HL-60 (cell line): ENCODE data around the gene L3MBTL4.

ENCODE experiments used
- DNase-seq, 2 experiments: peaks; one replicate each; pipeline ENCODE4 v3.0.0-alpha.2; 2010 to 2020; ENCODE audit warnings: low read depth in 1 of 2, low spot score in 1 of 2
- H3K27ac ChIP-seq: fragments of 250-450 bp; sonication (Bioruptor Pico); replicated peaks from 2 replicates; pipeline ENCODE4 v1.5.1; 2020; ENCODE audit warnings: mild to moderate bottlenecking, moderate library complexity
- H3K27me3 ChIP-seq: fragments of 250-450 bp; sonication (Bioruptor Pico); 2 replicates; pipeline ENCODE4 v1.5.1; 2021; ENCODE audit warnings: mild to moderate bottlenecking, moderate library complexity; ENCODE audit not compliant: insufficient read depth, poor library complexity, severe bottlenecking
- H3K4me3 ChIP-seq: replicated peaks from 2 replicates; pipeline ENCODE4 v1.5.1; 2011; ENCODE audit warnings: mild to moderate bottlenecking, control low read depth, low read length; ENCODE audit not compliant: insufficient read depth
- GABPA ChIP-seq: IDR thresholded peaks from 2 replicates; pipeline ENCODE4 v1.6.1; 2012; ENCODE audit warnings: low read depth
- POLR2AphosphoS5 ChIP-seq: IDR thresholded peaks from 2 replicates; pipeline ENCODE4 v1.6.1; 2012; ENCODE audit warnings: low read depth
- REST ChIP-seq: IDR thresholded peaks from 2 replicates; pipeline ENCODE4 v1.6.1; 2012; ENCODE audit warnings: low read depth; ENCODE audit not compliant: insufficient replicate concordance
- SPI1 ChIP-seq: IDR thresholded peaks from 2 replicates; pipeline ENCODE4 v1.6.1; 2012; ENCODE audit warnings: low read depth, mild to moderate bottlenecking, borderline replicate concordance
- TF ChIP-seq, protein P1 (sequence below): IDR thresholded peaks from one replicate; pipeline ENCODE4 v1.5.1; 2011; ENCODE audit warnings: low read length, control low read depth, inconsistent platforms; ENCODE audit not compliant: insufficient read depth

L3MBTL4 gene

DNA sequence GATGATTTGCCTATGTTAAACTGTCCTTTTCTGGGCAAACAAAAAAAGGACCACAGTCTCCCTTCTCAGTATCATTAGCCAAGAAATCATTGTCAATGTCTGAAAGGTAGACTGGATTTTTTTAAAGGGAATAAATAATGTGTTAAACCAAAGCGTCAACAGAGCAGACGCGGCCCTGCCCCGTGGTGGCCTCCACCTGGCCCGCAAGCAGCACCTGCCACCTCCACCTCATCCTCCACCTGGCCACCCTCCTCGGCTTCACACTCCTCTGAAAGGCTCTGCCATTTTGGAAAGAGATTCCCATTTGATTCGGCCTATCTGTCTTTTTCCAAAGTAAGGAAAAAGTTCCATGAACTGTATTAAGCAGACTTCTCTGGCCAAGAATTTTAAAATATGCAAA is 451.4 kb downstream of the L3MBTL4 start:
- DNase-seq, result no peak
- Histone ChIP-seq H3K4me3 (no peak overlapping the region), H3K27ac (no peak overlapping the region), H3K27me3 (no peaks in the 10 kb centered on the region)
- TF ChIP-seq SPI1 (no peak), REST (no peak), POLR2AphosphoS5 (no peak), GABPA (no peak)
- TF ChIP-seq, protein P1, sequence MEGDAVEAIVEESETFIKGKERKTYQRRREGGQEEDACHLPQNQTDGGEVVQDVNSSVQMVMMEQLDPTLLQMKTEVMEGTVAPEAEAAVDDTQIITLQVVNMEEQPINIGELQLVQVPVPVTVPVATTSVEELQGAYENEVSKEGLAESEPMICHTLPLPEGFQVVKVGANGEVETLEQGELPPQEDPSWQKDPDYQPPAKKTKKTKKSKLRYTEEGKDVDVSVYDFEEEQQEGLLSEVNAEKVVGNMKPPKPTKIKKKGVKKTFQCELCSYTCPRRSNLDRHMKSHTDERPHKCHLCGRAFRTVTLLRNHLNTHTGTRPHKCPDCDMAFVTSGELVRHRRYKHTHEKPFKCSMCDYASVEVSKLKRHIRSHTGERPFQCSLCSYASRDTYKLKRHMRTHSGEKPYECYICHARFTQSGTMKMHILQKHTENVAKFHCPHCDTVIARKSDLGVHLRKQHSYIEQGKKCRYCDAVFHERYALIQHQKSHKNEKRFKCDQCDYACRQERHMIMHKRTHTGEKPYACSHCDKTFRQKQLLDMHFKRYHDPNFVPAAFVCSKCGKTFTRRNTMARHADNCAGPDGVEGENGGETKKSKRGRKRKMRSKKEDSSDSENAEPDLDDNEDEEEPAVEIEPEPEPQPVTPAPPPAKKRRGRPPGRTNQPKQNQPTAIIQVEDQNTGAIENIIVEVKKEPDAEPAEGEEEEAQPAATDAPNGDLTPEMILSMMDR, result no peak

GRCh38 chr18:5962362-5962761 is 452.3 kb downstream of the L3MBTL4 start:
- TF ChIP-seq REST (no peak), GABPA (no peak), SPI1 (no peak), POLR2AphosphoS5 (no peak)
- TF ChIP-seq, protein P1, result no peak
- DNase-seq, result no peak
- Histone ChIP-seq H3K27ac (no peak overlapping the region), H3K4me3 (no peak overlapping the region), H3K27me3 (no peaks in the 10 kb centered on the region)

GRCh38 chr18:5961828-5962150 is 452.9 kb downstream of the L3MBTL4 start:
- no peaks in the 10 kb centered on the region for H3K27me3 ChIP-seq
- no peak for DNase-seq
- TF ChIP-seq GABPA (no peak), REST (no peak)
- TF ChIP-seq, protein P1, result no peak
- H3K4me3 ChIP-seq, result no peak overlapping the region
- H3K27ac ChIP-seq, result no peak overlapping the region
